Measurements from ENCODE around the gene PRRC1. TPM values are rescaled to one million over a fixed set of nuclear protein-coding genes. Genes with fewer than 3 reads are reported as not detected.
"Not testable (repeated sequence)": the region's sequence is repeated elsewhere in the genome, so short reads cannot be mapped to it uniquely, and the experiment has no call there.

PRRC1 gene
- total RNA-seq, 1 donor from 2014 or later: 39.5 TPM

- no peak overlapping the region for H3K4me3 ChIP-seq
- no peak for TF ChIP-seq CTCF (IDR thresholded peaks at IDR 0.05)
- intact Hi-C loops (cut with DNase I): no loop called here
- no peaks in the 10 kb centered on the region for H3K4me1 ChIP-seq
- H3K27me3 ChIP-seq: no peaks in the 10 kb centered on the region
- DNase-seq (ENCODE audit: low spot score in 2 of 2): no peak
- no peak overlapping the region for H3K27ac ChIP-seq
- no peaks in the 10 kb centered on the region for H3K9me3 ChIP-seq
- H3K36me3 ChIP-seq: no peaks in the 10 kb centered on the region
Measured at GRCh38 chr5:127565586-127566270, 48.3 kb downstream of the PRRC1 start.

- intact Hi-C loops (cut with DNase I): no loop called here
- Histone ChIP-seq H3K4me1 (no peaks in the 10 kb centered on the region), H3K27ac (no peak overlapping the region), H3K36me3 (no peaks in the 10 kb centered on the region), H3K4me3 (no peak overlapping the region), H3K9me3 (no peaks in the 10 kb centered on the region), H3K27me3 (no peaks in the 10 kb centered on the region)
- DNase-seq (ENCODE audit: low spot score in 2 of 2): no peak
- TF ChIP-seq CTCF (IDR thresholded peaks at IDR 0.05): no peak
Measured at GRCh38 chr5:127567026-127567768, 49.8 kb downstream of the PRRC1 start.

DNA sequence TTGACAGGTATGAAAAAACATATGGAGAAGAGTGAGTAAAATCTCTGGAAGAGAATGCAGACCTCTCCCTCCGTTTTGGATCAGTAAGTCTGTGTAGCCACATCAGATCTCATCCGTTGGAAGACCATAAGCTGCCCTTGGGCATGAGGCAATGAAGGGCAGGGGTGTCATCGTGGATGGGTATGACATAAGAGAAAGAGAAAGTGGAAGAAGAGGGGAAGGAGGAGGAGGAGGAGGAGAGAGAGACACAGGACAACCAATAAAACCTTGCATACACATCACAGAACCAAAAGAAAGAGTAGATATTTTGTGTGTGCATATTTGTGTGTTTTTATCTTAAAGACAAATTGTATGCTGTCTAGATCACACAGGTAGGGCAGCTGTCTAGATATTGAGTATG is 50.7 kb downstream of the PRRC1 start:
- Histone ChIP-seq H3K36me3 (no peaks in the 10 kb centered on the region), H3K4me3 (no peak overlapping the region), H3K27me3 (no peaks in the 10 kb centered on the region), H3K9me3 (no peaks in the 10 kb centered on the region), H3K4me1 (no peaks in the 10 kb centered on the region), H3K27ac (no peak overlapping the region)
- intact Hi-C loops (cut with DNase I): no loop called here
- TF ChIP-seq CTCF (IDR thresholded peaks at IDR 0.05): no peak
- DNase-seq (ENCODE audit: low spot score in 2 of 2): no peak

DNA sequence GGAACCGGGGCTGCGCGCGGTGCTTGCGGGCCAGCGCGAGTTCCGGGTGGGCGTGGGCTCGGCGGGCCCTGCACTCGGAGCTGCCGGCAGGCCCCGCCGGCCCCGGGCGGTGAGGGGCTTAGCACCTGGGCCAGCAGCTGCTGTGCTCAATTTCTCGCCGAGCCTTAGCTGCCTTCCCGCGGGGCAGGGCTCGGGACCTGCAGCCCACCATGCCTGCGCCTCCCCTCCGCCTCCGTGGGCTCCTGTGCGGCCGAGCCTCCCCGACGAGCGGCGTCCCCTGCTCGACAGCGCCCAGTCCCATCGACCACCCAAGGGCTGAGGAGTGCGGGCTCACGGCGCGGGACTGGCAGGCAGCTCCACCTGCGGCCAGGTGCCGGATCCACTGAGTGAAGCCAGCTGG is 52.0 kb downstream of the PRRC1 start:
- H3K9me3 ChIP-seq; H3K4me3 ChIP-seq; DNase-seq (ENCODE audit: low spot score in 2 of 2); H3K36me3 ChIP-seq; intact Hi-C loops (cut with DNase I); H3K27ac ChIP-seq; H3K27me3 ChIP-seq; H3K4me1 ChIP-seq: not testable (repeated sequence)

- Histone ChIP-seq H3K27me3 (no peaks in the 10 kb centered on the region), H3K4me1 (no peaks in the 10 kb centered on the region), H3K9me3 (peaks cover 0 to 19% of the 10 kb centered on the region in 2 donors), H3K36me3 (no peaks in the 10 kb centered on the region), H3K4me3 (no peak overlapping the region), H3K27ac (no peak overlapping the region)
- intact Hi-C loops (cut with DNase I): no loop called here
- no peak for TF ChIP-seq CTCF (IDR thresholded peaks at IDR 0.05)
- DNase-seq (ENCODE audit: low spot score in 2 of 2): no peak
Measured at GRCh38 chr5:127571314-127572131, 54.1 kb downstream of the PRRC1 start.

DNA sequence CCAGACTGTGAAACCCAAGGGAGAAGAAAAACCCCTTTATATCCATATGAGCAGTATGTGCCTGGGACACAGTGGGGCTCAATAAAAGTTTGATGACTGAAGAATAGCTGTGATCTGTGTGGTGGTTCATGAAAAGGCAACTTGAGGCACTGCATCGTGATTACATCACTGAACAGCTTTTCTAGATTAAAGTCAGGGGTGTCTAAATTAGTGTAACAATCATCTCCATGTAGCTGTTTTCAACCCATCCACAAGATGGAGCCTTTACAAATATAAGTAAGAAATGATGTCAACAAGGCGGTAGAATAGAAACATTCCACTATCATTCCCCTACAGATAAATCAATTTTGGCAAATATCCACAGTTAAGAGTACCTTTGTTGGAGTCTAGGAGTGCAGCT is 55.5 kb downstream of the PRRC1 start:
- intact Hi-C loops (cut with DNase I): no loop called here
- no peak for TF ChIP-seq CTCF (IDR thresholded peaks at IDR 0.05)
- H3K27me3 ChIP-seq: no peaks in the 10 kb centered on the region

More for the DNA sequence above, 55.5 kb downstream of the PRRC1 start:
- H3K9me3 ChIP-seq: peaks cover 0 to 19% of the 10 kb centered on the region in 2 donors
- no peak overlapping the region for H3K4me3 ChIP-seq
- H3K4me1 ChIP-seq: no peaks in the 10 kb centered on the region
- no peaks in the 10 kb centered on the region for H3K36me3 ChIP-seq
- DNase-seq (ENCODE audit: low spot score in 2 of 2): no peak
- H3K27ac ChIP-seq: no peak overlapping the region
